GM12892 (cell line): Measurements from ENCODE around the gene ACACB.

Source experiments
- DNase-seq: peaks from one replicate; pipeline ENCODE4 v3.0.0; 2011; ENCODE audit not compliant: insufficient read length
- FAIRE-seq: peaks from 2 replicates; lab custom pipeline; 2011; peaks lifted over from hg19 to GRCh38; lab: Jason Lieb, UNC
- POLR2A ChIP-seq: IDR thresholded peaks from 2 replicates; pipeline ENCODE4 v1.6.1; 2011; ENCODE audit warnings: low read depth, low read length, control low read depth
- POLR2AphosphoS5 ChIP-seq: IDR thresholded peaks from 2 replicates; pipeline ENCODE4 v1.6.1; 2011; ENCODE audit warnings: low read depth, low read length, control low read depth
- TAF1 ChIP-seq: IDR thresholded peaks from 2 replicates; pipeline ENCODE4 v1.6.1; 2011; ENCODE audit warnings: low read depth, mild to moderate bottlenecking, control low read depth, low read length, borderline replicate concordance

The ACACB gene

GRCh38 chr12:109212460-109213115 is 96.2 kb downstream of the ACACB start:
- DNase-seq (no peak), FAIRE-seq (no peak)
- TF ChIP-seq TAF1 = no peak
- TF ChIP-seq POLR2AphosphoS5 = no peak
- TF ChIP-seq POLR2A = no peak

- FAIRE-seq (no peak), DNase-seq (no peak)
- TF ChIP-seq TAF1 (no peak), POLR2A (no peak), POLR2AphosphoS5 (no peak)
These were observed 97.7 kb downstream of the ACACB start for GRCh38 chr12:109214131-109214530.

- TF ChIP-seq POLR2A = no peak
- FAIRE-seq (no peak), DNase-seq (no peak)
These were observed 102.6 kb downstream of the ACACB start for GRCh38 chr12:109218996-109219395.

- no peak for TF ChIP-seq POLR2AphosphoS5
- TF ChIP-seq POLR2A = no peak
- TF ChIP-seq TAF1 = no peak
- no peak for DNase-seq
- FAIRE-seq = no peak
These were observed 103.6 kb downstream of the ACACB start for GRCh38 chr12:109219938-109220337.

- no peak for TF ChIP-seq TAF1
- TF ChIP-seq POLR2A = no peak
- no peak for TF ChIP-seq POLR2AphosphoS5
- no peak for DNase-seq
- FAIRE-seq = no peak
These were observed 105.0 kb downstream of the ACACB start for GRCh38 chr12:109221277-109221931.

GRCh38 chr12:109222062-109222461 is 105.7 kb downstream of the ACACB start:
- FAIRE-seq (no peak), DNase-seq (no peak)
- TF ChIP-seq TAF1 (no peak), POLR2AphosphoS5 (no peak), POLR2A (no peak)

- FAIRE-seq = no peak
- DNase-seq = no peak
- no peak for TF ChIP-seq POLR2AphosphoS5
- TF ChIP-seq TAF1 = no peak
- no peak for TF ChIP-seq POLR2A
These were observed 106.1 kb downstream of the ACACB start for GRCh38 chr12:109222496-109222895.

GRCh38 chr12:109223211-109223610 is 106.8 kb downstream of the ACACB start:
- no peak for FAIRE-seq
- TF ChIP-seq POLR2AphosphoS5 (no peak), TAF1 (no peak), POLR2A (no peak)
- DNase-seq = no peak

GRCh38 chr12:109223868-109224267 is 107.5 kb downstream of the ACACB start:
- no peak for TF ChIP-seq POLR2A
- TF ChIP-seq POLR2AphosphoS5 = no peak
- no peak for TF ChIP-seq TAF1
- no peak for FAIRE-seq
- DNase-seq = no peak

GRCh38 chr12:109228664-109229063 is 112.3 kb downstream of the ACACB start:
- TF ChIP-seq POLR2AphosphoS5 = no peak
- no peak for TF ChIP-seq POLR2A
- TF ChIP-seq TAF1 = no peak
- no peak for FAIRE-seq
- no peak for DNase-seq

- DNase-seq (no peak), FAIRE-seq (no peak)
- TF ChIP-seq TAF1 (no peak), POLR2A (no peak), POLR2AphosphoS5 (no peak)
These were observed 113.8 kb downstream of the ACACB start for GRCh38 chr12:109230193-109230592.

- no peak for DNase-seq
- TF ChIP-seq POLR2A = no peak
- no peak for TF ChIP-seq TAF1
- TF ChIP-seq POLR2AphosphoS5 = no peak
- no peak for FAIRE-seq
These were observed 116.3 kb downstream of the ACACB start for GRCh38 chr12:109232731-109233130.

GRCh38 chr12:109234012-109234411 is 117.6 kb downstream of the ACACB start:
- FAIRE-seq (no peak), DNase-seq (no peak)
- TF ChIP-seq TAF1 (no peak), POLR2AphosphoS5 (no peak), POLR2A (no peak)
